Nephron (organoid): ENCODE results near the gene EXOSC7.
A peak's percentile ranks its signal among the peaks of the same experiment; 100 is the strongest.

ENCODE experiments used
- H3K27ac Mint-ChIP-seq, 3 experiments: 2 replicates each; pipeline ENCODE4 v1.8.0; 2020; ENCODE audit warnings: mixed read lengths in 3 of 3, mild to moderate bottlenecking in 2 of 3, moderate library complexity in 1 of 3
- H3K27me3 Mint-ChIP-seq: 2 replicates; pipeline ENCODE4 v1.8.0; 2021; ENCODE audit warnings: low read depth, mild to moderate bottlenecking, moderate library complexity, mixed read lengths
- H3K36me3 Mint-ChIP-seq: 2 replicates; pipeline ENCODE4 v1.8.0; 2020; ENCODE audit warnings: low read depth, mixed read lengths
- H3K4me1 Mint-ChIP-seq: 2 replicates; pipeline ENCODE4 v1.8.0; 2020; ENCODE audit warnings: mixed read lengths
- H3K4me3 Mint-ChIP-seq, 3 experiments: 2 replicates each; pipeline ENCODE4 v1.8.0; 2020; ENCODE audit warnings: mild to moderate bottlenecking in 3 of 3, mixed read lengths in 3 of 3, moderate library complexity in 2 of 3
- H3K9me3 Mint-ChIP-seq: 2 replicates; pipeline ENCODE4 v1.8.0; 2020; ENCODE audit warnings: mixed read lengths
- CTCF ChIP-seq, 3 experiments: fragments of 200-600 bp; sonication (generic); IDR thresholded peaks; one replicate each; pipeline ENCODE4 v1.5.0; 2021; ENCODE audit warnings: antibody characterized with exemption in 3 of 3; ENCODE audit not compliant: unreplicated experiment in 3 of 3

EXOSC7 gene

GRCh38 chr3:45002720-45003119 is 26.7 kb downstream of the EXOSC7 start:
- H3K4me1 Mint-ChIP-seq = peaks cover 6% of the 10 kb centered on the region
- no peaks in the 10 kb centered on the region for H3K27me3 Mint-ChIP-seq

GRCh38 chr3:45003406-45003805 is 27.4 kb downstream of the EXOSC7 start:
- Mint-ChIP-seq H3K4me3 (no peak overlapping the region), H3K4me1 (peaks cover 12% of the 10 kb centered on the region), H3K27me3 (no peaks in the 10 kb centered on the region), H3K27ac (no peak overlapping the region), H3K36me3 (peaks cover 79% of the 10 kb centered on the region), H3K9me3 (peaks cover 14% of the 10 kb centered on the region)
- no peak for TF ChIP-seq CTCF (IDR thresholded peaks at IDR 0.05; ENCODE audit: unreplicated experiment in 3 of 3)

More at GRCh38 chr3:45002720-45003119, 26.7 kb downstream of the EXOSC7 start:
- Mint-ChIP-seq H3K27ac (no peak overlapping the region), H3K9me3 (peaks cover 14% of the 10 kb centered on the region), H3K4me3 (no peak overlapping the region), H3K36me3 (peaks cover 73% of the 10 kb centered on the region)
- no peak for TF ChIP-seq CTCF (IDR thresholded peaks at IDR 0.05; ENCODE audit: unreplicated experiment in 3 of 3)

- H3K4me1 Mint-ChIP-seq = peaks cover 15% of the 10 kb centered on the region
- TF ChIP-seq CTCF (IDR thresholded peaks at IDR 0.05; ENCODE audit: unreplicated experiment in 3 of 3) = no peak
- H3K27ac Mint-ChIP-seq = no peak overlapping the region
- H3K9me3 Mint-ChIP-seq = peaks cover 14% of the 10 kb centered on the region
- H3K4me3 Mint-ChIP-seq = no peak overlapping the region
- no peaks in the 10 kb centered on the region for H3K27me3 Mint-ChIP-seq
- H3K36me3 Mint-ChIP-seq = peaks cover 80% of the 10 kb centered on the region
These were observed 27.8 kb downstream of the EXOSC7 start for GRCh38 chr3:45003859-45004258.

- H3K4me1 Mint-ChIP-seq = peaks cover 39% of the 10 kb centered on the region
- H3K9me3 Mint-ChIP-seq = peaks cover 14% of the 10 kb centered on the region
- H3K4me3 Mint-ChIP-seq = peak overlapping the region in 1 of 3 experiments; percentile 24
- no peak for TF ChIP-seq CTCF (IDR thresholded peaks at IDR 0.05; ENCODE audit: unreplicated experiment in 3 of 3)
- H3K27ac Mint-ChIP-seq = peak overlapping the region in 2 of 3 experiments; percentile 24 to 37
- no peaks in the 10 kb centered on the region for H3K27me3 Mint-ChIP-seq
- peaks cover 76% of the 10 kb centered on the region for H3K36me3 Mint-ChIP-seq
These were observed 31.0 kb downstream of the EXOSC7 start for GRCh38 chr3:45007091-45007490.

GRCh38 chr3:45008117-45008516 is 32.1 kb downstream of the EXOSC7 start:
- peak overlapping the region in 1 of 3 experiments; percentile 1 for H3K27ac Mint-ChIP-seq
- no peak overlapping the region for H3K4me3 Mint-ChIP-seq
- H3K36me3 Mint-ChIP-seq = peaks cover 75% of the 10 kb centered on the region
- H3K9me3 Mint-ChIP-seq = peaks cover 14% of the 10 kb centered on the region
- TF ChIP-seq CTCF (IDR thresholded peaks at IDR 0.05; ENCODE audit: unreplicated experiment in 3 of 3) = no peak
- no peaks in the 10 kb centered on the region for H3K27me3 Mint-ChIP-seq
- H3K4me1 Mint-ChIP-seq = peaks cover 49% of the 10 kb centered on the region

- peak overlapping the region; percentile 45 to 90 (median 52) for H3K27ac Mint-ChIP-seq
- no peak overlapping the region for H3K4me3 Mint-ChIP-seq
- peaks cover 59% of the 10 kb centered on the region for H3K4me1 Mint-ChIP-seq
- peaks cover 8% of the 10 kb centered on the region for H3K9me3 Mint-ChIP-seq
- H3K36me3 Mint-ChIP-seq = peaks cover 66% of the 10 kb centered on the region
- TF ChIP-seq CTCF (IDR thresholded peaks at IDR 0.05; ENCODE audit: unreplicated experiment in 3 of 3) = no peak
- no peaks in the 10 kb centered on the region for H3K27me3 Mint-ChIP-seq
These were observed 33.8 kb downstream of the EXOSC7 start for GRCh38 chr3:45009868-45010267.
